SKM-1 treated with dmso at 0.1 percent for 144 hours (cell line): Measurements from ENCODE around the gene KIF24.
"Not testable (repeated sequence)": the region's sequence is repeated elsewhere in the genome, so short reads cannot be mapped to it uniquely, and the experiment has no call there.

Experiments
- DNase-seq: peaks from one replicate; lab custom pipeline; 2025; ENCODE audit not compliant: unreplicated experiment; lab: John Stamatoyannopoulos, UW

Gene KIF24

DNA sequence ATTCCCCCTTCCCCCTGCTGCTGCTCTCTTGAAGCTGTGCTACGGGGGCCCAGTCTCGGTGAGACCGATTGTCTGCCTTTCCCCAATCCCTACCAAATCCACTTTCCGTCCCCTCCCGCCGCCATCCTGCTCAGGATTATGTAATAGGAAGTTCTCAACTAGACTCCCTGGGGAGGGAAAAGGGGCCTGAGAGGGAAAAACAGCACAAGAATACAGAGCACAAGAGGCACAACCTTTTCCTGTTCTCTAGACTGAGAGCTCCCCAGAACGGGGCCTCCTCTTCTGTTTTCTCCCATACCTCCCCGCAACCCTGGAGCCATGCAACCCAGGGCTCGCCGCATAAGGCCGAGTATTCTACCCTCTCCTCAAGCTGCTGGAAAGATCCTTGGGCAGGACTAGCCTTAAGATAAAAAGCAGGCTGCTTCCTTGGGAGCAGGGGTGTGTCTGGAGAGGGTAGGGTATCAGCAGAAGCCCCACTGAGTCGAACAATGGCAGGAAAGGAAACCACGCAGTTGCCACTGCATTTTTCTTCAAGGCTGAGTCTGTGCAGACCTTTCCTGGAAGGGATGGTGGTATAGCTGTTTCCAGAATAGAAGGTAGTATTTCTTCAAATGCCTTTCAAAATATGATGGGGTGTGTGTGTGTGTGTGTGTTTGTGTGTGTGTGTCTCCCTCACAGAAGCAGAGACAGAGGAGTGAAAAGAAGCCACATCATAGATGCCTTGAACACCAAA is 34.7 kb upstream of the KIF24 start:
- no peak for DNase-seq

DNA sequence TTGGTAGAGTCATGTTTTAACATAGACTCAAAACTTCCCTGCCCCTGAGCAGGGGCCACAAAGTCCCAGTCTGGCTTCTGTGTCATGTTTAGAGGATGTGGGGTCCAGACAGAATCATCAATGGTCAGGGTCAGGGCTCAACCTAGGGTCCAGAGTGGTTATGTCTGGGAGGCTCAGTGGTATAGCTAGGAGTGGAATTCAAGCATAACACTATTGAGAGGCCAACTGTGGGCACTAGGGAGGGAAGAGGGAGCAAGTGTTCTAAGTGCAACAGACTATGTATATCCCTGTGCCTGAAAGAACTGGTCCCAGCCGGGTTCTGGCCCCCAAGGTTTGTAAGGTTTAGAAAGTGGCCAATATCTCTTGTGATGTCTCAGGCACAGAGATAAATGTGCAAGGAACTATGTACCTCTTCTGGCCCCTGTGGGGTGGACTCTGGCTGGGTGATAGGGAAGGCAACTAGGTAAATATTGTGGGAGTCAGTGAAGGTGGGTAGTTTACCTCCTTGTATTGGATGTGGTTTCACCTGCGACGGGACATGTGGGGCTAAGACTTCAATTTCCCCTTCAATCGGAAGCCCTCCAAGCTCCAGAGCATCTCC is 33.6 kb upstream of the KIF24 start:
- no peak for DNase-seq

DNA sequence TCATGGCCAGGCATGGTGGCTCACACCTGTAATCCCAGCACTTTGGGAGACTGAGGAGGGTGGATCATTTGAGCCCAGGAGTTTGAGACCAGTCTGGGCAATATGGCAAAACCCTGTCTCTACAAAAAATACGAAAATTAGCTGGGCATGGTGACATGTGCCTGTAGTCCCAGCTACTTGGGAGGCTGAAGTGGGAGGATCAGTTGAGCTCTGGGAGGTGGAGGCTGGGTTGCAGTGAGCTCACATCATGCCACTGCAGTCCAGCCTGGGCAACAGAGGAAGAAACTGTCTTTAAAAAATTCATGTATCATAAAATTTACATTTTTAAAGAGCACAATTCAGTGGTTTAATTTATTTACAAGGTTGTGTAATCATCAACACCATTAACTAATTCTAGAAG is 23.9 kb upstream of the KIF24 start:
- DNase-seq, result not testable (repeated sequence)

DNA sequence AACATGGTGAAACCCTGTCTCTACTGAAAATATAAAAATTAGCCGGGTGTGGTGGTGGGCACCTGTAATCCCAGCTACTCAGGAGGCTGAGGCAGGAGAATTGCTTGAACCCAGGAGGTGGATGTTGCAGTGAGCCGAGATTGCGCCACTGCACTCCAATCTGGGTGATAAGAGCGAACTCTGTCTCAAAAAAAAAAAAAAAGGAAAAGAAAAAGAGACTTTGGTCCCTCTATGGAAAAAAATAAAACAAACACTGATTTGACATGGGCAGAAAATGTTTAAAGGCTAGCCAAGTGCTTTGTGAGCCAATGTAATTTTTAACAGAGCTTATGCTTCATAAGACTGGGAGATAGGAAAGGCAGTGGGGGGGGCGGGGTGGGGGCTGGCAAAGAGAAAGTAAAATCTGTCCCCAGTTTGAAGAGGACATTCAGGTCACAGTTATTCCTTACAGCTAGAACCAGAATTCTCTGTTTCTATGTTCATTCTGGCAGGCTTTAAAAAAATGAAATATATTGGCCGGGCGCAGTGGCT is 23.1 kb upstream of the KIF24 start:
- DNase-seq, result not testable (repeated sequence)

DNA sequence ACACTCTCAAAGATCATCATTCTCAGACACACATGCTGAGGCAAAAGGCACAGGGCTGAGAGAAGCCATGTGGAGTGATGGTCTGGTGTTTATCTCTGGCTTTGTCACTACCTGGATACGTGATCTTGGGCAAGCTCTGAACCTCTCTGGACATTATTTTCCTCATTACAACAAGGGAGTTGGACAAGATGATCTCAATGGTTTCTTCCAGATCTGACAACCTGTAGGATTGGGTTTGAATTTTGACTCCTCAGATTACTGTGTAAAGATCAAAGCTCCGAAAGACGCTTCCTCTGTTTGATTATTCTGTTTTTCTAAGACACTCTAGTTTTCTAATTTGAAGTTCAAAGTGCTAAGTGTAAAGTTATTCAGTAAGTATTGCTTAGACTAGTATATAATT is 20.3 kb upstream of the KIF24 start:
- no peak for DNase-seq

DNA sequence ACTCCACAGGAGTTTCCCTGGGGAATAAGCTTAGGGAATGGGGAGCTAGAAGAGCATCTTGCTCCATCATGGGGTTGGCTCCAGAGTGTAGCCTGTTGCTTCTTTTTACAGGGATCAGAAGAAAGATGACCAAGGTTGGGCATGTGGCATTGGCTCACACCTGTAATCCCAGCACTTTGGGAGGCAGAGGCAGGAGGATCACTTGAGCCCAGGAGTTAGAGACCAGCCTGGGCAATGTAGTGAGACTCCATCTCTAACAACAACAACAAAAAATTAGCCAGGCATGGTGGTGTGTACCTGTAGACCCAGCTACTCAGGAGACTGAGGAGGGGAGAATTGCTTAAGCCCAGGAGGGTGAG is 18.7 kb upstream of the KIF24 start:
- no peak for DNase-seq

DNA sequence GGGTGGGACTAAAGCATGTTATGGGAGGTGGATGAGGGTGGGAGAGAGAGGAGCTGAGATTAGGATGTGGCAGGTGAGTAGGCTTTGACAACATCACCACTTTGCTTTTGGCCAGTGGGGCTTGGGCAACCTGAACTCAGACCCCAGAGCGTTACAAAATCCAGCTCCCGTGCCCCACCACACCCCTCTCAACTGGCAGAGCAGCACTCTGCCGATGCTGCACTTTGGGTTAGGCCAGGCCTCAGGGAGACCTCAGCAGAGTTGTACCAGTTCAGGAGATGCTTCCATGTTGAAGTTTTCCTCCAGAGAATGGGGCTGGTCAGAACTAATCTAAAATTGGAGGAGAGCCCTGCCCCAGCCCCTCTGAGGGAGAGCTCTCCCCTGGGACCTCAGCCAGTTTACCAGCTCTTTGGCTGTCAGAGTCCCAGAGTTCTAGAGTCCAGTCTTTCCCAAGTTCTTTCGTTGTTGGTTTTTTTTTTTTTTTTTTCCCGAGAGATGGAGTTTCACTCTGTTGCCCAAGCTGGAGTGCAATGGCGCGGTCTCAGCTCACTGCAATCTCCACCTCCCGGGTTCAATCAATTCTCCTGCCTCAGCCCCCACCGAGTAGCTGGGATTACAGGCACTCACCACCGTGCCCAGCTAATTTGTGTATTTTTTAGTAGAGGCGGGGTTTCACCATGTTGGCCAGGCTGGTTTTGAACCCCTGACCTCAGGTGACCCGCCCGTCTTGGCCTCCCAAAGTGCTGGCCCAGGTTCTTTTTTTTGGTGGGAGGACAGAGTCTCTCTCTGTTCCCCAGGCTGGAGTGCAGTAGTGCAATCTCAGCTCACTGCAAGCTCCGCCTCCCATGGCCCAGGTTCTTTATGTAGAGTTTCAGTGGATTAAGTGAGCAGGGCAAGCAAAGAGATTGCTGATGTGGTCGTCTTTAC is 18.1 kb upstream of the KIF24 start:
- no peak for DNase-seq

DNA sequence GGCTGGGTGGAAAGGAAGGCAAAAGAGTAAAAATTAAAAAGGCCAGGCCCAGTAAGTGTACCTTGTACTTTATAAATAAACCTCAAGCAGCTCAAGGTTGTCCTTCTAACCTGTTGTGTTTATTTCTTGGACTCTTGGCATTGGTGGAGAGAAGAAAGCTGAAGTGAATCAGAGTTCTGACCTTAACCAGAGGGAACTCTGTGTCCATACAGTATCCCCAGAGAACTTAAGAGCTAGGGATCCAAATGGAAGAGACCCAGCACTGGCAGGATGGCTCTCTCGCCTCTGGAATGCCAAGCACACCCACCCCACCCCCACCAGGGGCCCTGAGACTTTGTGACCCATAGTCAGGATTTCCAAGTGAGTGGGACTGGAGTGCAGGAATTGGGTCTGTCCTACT is 14.5 kb upstream of the KIF24 start:
- no peak for DNase-seq

DNA sequence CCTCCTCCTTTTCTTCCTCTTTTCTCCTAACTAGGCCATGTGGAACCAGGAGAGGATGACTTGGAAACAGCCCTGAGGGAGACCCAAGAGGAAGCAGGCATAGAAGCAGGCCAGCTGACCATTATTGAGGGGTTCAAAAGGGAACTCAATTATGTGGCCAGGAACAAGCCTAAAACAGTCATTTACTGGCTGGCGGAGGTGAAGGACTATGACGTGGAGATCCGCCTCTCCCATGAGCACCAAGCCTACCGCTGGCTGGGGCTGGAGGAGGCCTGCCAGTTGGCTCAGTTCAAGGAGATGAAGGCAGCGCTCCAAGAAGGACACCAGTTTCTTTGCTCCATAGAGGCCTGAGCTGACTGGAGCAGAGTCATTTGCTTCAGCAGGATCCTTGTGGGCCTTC is 14.0 kb upstream of the KIF24 start:
- no peak for DNase-seq

DNA sequence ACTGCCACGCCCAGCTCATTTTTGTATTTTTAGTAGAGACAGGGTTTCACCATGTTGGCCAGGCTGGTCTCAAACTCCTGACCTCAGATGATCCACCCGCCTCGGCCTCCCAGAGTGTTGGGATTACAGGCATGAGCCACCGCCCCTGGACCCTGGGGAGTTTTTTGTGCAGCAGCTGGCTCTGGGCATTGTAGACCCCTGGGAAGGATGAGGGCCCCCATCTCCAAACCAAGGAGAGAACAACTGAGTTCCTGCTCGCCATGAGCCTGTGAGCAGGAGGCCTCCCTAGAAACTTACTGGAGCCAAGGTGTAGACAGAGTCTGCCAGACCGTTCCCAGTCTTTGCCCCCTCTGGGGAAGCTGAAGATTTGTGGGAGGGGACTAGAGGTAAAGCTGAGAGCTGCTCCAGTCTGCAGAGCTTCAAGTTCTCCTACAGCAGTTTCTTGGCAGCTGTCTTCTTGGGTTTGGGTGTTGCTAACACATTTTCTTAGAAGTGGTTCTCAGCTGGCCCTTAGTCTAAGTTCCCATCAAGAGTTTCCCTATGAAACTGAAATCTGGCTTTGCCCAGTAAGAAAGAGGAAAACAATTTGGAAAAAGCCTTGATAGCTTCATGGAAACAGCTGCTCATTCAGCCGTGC is 12.7 kb upstream of the KIF24 start:
- no peak for DNase-seq

DNA sequence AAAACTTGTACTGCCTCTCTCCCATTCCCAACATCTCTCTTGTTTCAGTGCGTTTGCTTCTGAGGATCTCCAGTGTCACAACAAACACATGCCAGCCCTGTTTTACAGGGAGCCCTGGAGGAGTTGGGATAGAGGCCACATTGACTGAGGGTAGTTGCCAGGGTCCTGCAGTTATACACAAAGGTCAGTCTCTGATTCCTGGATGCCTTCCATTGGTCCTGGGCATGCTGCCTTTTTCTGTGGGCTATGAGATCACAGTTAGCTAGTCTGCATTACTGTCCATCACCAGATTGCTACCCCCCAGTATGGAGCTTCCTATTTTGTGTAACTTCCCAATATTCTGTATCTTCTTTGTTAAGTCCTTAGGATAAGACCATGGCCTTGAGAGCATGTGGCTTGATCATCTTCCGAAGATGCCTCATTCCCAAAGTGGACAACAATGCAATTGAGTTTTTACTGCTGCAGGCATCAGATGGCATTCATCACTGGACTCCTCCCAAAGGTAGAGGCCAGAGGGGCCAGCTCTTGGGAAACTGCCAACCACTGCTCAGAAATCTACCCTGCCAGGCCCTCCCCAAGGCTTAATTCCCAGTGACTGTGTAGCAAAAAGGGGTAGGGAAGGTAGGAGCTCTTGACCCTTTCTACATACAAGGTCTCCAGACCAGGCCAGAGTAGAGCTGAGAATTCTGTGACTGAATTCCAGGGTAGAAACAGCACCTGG is 9.8 kb upstream of the KIF24 start:
- no peak for DNase-seq

DNA sequence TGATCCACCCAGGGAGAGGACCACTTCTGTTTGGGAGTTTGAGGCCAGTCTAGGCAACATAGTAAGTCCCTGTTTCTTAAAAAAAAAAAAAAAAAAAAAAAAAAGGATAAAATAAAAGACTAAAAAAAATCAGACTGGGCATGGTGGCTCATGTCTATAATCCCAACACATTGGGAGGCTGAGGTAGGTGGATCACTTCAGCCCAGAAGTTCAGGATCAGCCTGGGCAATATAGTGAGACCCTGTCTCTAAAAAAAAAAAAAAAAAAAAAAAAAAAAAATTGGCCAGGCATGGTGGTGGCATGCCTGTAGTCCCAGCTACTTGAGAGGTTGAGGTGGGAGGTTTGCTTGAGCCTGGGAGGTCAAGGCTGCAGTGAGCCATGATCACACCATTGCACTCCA is 9.0 kb upstream of the KIF24 start:
- DNase-seq, result not testable (repeated sequence)

DNA sequence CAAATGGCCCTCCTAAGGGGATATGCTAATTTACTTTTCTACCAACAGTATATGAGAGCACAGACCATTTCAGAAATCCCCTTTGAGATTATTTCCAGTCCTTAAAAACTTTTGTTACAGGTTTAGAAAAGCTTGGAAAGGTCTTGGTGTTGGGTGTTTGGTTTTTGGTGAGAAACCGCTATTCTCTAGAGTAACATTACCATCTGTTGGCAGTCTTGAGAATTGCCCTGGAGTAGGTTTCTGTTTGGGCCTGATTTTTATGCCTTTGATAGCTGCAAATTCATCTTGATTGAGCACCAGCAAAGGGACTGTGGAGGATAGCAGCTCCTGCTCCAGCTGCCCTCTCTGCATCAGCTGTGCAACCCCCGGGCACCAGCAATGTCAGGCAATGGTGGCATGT is 8.3 kb upstream of the KIF24 start:
- no peak for DNase-seq

DNA sequence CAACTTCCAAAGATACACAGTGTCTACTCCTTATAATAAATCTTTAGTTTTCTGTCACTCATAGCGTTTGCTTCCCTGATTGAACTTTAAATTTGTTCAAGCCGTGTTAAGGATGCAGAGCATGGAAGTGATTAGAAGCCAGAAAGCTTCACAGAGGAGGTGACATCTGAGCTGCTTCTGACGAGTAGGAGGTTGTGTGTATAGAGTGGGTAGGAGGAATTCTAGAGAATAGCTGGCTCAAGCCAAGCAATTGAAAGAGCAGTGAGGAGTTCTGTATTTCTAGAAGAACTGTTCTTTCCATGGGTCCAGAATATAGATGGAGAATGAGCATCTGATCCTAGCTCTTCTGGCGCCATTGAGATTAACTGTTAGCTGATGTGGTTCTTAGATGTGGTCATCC is 6.3 kb upstream of the KIF24 start:
- DNase-seq, result no peak

DNA sequence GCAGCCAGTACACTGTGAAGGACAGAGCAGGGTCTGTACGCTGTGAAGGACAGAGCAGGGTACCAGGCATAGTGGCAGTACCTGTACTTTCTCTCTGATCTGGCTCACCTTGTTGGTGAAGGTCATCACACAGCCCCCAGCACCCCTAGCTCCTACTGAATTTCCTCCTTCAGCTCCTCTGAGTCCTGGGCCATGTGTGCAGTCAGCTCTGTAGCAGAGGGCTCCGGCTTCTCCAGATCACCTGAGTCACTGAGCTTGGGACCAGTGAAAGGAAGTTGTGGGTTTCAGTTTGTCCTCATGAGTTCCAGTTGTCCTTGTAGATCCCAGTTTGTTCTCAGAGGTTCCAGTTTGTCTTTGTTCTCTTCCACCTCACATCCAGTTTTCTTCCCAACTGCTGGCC is 5.8 kb upstream of the KIF24 start:
- DNase-seq, result no peak

DNA sequence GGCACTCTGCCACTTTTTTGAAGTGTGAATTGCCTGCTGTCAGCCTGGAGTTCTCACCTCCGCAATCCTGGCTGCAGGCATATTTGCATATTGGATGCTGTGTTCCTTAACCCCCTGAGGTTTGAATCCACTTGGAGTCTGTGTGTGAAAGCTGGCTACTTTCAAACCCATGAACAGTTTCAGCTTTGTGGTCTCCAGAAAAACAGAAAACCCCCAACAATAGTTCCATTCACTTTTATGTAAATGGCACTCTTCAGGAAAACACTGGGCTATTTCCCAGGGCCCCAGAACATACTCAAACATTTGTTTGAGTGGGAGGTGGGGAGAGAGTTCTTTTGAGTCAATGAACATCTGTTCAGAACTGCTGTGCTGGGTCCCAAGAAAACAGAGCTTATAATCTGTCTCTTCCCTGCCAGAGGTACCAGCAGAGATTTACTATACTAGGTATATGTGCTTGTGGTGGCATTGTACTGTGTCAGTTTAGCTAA is 5.3 kb upstream of the KIF24 start:
- no peak for DNase-seq

DNA sequence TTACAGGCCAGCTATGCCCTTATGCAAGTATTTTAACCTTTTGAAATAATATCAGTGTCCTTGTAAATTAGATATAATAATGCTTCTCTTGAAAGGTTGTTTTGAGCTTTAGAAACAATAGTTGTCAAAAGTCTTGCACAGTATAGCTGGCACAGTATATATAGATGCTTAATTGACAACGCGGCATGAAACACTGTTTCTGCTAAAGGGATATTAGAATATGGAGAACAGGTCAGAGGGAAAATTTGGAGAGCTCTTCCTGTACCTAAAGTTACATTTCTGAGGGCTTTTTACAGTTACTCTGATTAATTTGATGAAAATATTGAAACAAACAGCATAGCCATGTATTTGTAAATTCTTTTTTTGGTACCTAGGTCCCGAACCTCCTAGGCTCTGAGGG is 4.8 kb upstream of the KIF24 start:
- DNase-seq, result no peak

DNA sequence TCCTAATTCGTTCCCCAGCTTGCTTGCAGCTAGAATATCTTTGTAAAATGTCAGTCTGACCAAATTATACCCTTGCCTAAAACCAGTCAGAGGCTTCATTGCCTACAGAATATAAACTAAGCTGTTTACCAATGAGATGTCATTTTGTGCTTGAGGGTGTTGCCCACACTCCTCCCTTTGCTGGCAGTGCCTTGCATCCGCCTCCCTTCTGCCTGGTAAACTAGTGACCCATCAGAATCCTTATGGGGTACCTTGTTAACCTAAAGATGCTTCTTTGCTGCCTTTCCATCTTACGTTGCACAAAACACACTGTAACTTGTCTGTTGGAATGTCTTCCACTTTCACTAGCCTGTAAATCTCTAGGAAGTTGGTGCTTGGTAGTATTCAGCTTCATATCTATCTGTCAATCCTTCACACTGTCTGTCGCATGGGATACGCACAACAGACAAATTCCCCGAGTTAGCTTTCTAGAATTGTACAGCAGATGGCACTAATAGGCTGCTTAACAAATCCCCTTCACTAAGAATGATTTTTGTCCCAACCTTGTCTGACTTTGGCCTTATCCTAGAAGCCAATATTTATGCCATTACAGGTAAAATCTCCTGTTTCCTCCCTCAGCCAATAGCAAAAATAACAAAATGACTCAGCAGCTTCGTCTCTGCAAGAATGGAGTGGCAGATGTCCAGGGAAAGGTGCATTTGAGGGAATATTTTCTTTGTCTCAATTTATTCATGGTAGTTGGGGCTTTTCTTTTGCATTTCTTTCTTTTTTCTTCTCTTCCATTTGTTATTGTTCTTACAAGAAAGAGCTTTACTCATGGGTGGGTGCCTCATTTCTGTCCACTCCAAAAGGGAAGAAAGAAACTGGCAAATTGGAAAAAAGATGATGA is 3.3 kb upstream of the KIF24 start:
- DNase-seq, result no peak

DNA sequence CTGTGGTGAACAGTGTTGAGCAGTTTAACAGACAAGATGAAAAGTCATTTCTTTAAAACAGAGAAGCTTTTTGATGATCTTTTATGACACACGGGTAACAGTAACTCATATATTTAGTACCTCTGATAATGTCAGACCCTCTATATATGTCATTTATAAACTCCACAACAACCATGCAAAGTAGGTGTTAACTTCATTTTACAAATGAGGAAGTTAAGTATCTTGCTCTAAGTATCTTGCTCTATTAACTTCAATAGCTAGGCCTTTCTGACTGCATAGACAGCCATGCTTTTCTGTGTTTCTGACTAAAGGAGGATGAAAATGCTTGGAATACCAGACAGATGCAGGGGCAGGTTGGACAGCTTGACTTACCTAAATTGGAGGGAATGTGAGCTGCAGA is 2.1 kb upstream of the KIF24 start:
- no peak for DNase-seq
